ENCODE results near the gene NTF3.

The NTF3 gene

DNA sequence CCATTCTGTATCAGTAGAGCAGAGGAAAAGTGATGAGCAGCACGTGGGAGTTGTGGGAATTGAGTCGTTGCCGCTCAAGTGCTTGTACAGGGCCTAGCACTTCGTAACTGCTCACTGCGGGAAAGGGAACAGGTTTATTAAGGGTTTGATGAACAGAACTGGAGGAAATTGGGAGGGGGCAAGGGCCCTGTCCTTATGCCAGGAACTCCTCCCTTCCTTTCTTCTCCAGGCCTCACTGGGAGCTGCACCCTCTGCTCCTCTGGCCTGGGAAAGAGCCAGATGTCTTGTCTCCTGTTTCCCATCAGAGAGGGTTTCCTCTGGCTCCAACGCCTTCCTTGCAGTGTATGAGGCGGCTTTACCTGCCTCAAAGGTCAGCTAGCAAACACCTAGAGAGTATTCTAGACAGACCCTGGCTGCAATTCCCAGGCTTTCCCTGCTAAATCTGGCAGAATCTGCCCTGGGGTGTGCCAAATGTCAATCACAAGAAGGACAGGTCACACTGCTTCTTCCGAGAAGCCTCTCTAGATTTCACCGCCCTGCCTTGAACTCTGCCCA, 78.4 kb downstream of the NTF3 start:
- H3K36me3 Mint-ChIP-seq (ENCODE audit: low read depth): no peaks in the 10 kb centered on the region
- H3K4me1 Mint-ChIP-seq (ENCODE audit: low read depth): no peaks in the 10 kb centered on the region
- no peak for DNase-seq (ENCODE audit: low spot score)
- no peaks in the 10 kb centered on the region for H3K9me3 Mint-ChIP-seq
- H3K27ac Mint-ChIP-seq: no peak overlapping the region
- no peak overlapping the region for H3K4me3 Mint-ChIP-seq
- H3K27me3 Mint-ChIP-seq (ENCODE audit: low read depth): no peaks in the 10 kb centered on the region

DNA sequence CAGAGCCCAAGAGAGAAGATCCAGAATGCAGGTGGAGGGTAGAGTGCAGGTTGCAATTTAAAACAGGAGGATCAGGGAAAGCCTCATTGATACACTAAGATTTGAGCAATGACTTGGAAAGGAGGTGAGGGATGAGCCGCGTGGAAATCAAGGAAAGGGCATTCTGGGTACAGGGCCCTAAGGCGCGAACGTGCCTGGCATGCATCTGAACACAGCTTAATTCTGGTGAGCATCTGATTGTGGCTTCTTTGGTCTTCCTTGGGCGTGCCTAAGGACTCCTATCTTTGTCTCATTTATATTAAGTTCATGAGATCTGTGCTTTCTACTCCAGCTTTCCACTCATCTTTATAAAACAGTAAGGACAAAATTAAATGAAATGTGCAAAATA, 79.3 kb downstream of the NTF3 start:
- H3K4me3 Mint-ChIP-seq: no peak overlapping the region
- no peaks in the 10 kb centered on the region for H3K9me3 Mint-ChIP-seq
- no peak for DNase-seq (ENCODE audit: low spot score)
- no peak overlapping the region for H3K27ac Mint-ChIP-seq
- H3K27me3 Mint-ChIP-seq (ENCODE audit: low read depth): no peaks in the 10 kb centered on the region
- no peaks in the 10 kb centered on the region for H3K4me1 Mint-ChIP-seq (ENCODE audit: low read depth)
- H3K36me3 Mint-ChIP-seq (ENCODE audit: low read depth): no peaks in the 10 kb centered on the region

DNA sequence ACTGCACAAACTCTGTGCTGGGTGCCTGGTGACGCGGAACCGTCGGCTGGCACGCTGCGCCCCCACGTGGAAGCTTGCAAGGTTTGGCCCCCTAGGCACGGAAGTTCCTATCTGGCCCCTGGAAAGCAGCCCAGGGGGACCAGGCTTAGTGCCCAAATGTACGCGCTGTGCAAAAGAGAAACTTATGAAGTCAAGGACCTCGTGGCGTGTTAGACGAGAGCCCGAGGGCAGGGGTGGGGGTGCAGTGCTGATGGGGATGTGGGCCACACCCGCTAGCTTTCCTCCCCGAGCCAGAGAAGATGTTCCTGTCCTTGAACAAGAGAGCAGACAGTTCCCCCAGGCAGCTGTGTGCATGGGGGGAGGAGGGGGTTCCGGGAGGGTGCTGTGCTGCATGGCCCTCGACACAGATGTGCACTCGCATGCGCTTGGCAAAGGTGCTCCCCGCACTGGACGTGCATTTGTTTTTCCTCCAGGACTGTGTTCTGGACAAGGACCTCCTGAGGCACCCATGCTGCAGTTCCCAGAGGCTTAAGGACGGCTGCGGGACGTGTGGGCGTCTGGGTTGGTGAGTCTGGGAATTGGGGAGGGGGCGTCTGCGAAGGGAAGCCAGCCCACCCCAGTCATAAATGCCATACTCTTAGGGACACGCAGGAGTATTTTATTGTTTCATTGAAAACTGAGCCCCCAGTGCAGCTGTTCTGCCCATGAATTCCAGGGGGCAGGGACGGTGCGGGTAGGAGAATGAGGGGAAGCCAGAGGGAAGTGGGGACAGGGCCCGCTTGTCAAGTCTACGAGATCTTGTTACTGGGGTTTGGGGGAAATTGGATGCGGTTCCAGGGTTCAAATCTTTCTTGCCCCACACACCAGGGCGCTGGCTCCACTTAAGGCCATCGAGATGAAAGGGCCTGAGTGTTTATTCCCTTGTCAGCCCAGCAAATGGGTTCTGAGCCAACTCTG, 80.0 kb downstream of the NTF3 start:
- Mint-ChIP-seq H3K9me3 (no peaks in the 10 kb centered on the region), H3K4me1 (ENCODE audit: low read depth) (no peaks in the 10 kb centered on the region), H3K27me3 (ENCODE audit: low read depth) (no peaks in the 10 kb centered on the region), H3K36me3 (ENCODE audit: low read depth) (no peaks in the 10 kb centered on the region), H3K27ac (no peak overlapping the region), H3K4me3 (no peak overlapping the region)
- no peak for DNase-seq (ENCODE audit: low spot score)

DNA sequence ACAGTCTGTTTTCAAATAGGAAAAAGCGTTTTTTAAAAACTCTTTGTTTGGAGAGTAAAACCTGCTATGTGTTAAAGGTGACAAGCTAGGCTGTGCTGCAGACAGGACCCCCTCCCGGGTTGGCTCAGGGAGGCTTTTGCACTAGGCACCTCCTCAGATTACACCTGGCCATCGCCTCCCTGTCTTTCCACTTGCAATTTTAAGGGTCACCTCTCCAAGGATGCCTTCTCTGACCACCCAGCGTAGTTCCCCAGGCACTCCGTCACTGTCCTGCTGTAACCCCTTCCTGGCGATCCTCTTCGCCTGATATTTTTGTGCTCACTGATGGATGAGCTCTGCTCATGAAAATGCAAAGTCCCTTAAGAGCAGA, 80.7 kb downstream of the NTF3 start:
- Mint-ChIP-seq H3K27ac (no peak overlapping the region), H3K27me3 (ENCODE audit: low read depth) (no peaks in the 10 kb centered on the region), H3K4me1 (ENCODE audit: low read depth) (no peaks in the 10 kb centered on the region), H3K9me3 (no peaks in the 10 kb centered on the region), H3K36me3 (ENCODE audit: low read depth) (no peaks in the 10 kb centered on the region), H3K4me3 (no peak overlapping the region)
- no peak for DNase-seq (ENCODE audit: low spot score)

DNA sequence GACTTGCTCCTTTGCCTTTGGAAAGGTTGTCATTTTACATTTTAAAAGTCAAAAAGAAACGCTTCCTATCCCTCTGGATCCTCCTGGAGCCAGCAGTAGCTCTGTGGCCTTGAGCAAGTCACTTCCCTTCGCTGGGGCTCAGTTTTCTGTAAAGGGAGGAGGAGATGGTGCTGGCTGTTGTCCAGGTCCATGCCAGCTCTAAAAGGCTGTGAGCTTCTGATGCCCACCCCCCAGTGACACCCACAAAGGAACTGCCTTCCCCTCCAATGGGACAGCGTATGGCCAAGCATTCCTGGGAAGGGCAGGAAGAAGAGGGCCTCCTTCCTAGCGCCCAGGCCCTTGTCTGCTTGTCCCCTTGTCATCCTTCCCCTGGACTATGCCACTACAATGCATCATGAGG, 81.5 kb downstream of the NTF3 start:
- H3K9me3 Mint-ChIP-seq: no peaks in the 10 kb centered on the region
- no peaks in the 10 kb centered on the region for H3K27me3 Mint-ChIP-seq (ENCODE audit: low read depth)
- H3K4me1 Mint-ChIP-seq (ENCODE audit: low read depth): no peaks in the 10 kb centered on the region
- DNase-seq (ENCODE audit: low spot score): no peak
- no peak overlapping the region for H3K27ac Mint-ChIP-seq
- no peak overlapping the region for H3K4me3 Mint-ChIP-seq
- H3K36me3 Mint-ChIP-seq (ENCODE audit: low read depth): no peaks in the 10 kb centered on the region

DNA sequence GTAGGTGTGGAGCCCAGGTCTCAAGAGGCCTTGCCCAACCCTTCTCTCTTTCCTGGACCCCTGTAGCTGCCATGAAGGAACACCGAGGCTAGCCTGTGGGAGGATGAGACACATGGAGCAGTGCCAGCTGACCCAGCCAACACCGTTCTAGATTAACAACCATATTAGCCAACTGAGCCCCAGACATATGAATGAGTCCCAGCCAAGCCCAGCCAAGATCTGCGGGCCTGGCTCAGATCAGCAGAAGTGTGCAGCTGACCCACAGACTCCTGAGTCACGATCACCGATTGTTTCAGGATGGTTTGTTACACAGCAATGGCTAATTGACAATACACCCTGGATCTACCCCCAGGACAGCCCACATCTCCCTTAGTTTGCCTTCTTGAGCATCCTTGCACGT, 82.1 kb downstream of the NTF3 start:
- no peaks in the 10 kb centered on the region for H3K4me1 Mint-ChIP-seq (ENCODE audit: low read depth)
- DNase-seq (ENCODE audit: low spot score): no peak
- H3K27ac Mint-ChIP-seq: no peak overlapping the region
- no peaks in the 10 kb centered on the region for H3K9me3 Mint-ChIP-seq
- H3K4me3 Mint-ChIP-seq: no peak overlapping the region
- H3K36me3 Mint-ChIP-seq (ENCODE audit: low read depth): no peaks in the 10 kb centered on the region
- no peaks in the 10 kb centered on the region for H3K27me3 Mint-ChIP-seq (ENCODE audit: low read depth)

DNA sequence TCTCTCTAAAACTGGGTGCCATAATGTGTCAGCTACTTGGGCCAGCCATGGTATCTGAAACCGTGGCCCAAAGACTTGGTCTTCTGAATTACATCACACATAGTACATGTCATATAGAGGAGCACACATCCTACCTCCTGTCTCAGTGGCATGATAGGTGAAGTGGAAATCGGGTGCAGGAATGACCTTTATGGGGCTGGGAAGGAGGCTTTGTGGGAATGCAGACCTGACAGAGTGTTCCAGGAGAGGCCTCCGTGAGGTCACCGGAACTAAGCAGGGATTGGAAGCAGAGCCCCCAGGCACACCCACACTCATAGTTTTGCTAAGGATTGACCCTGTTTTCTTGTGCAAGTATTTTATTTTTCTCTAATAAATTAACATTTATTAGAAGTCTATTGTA, 82.6 kb downstream of the NTF3 start:
- DNase-seq (ENCODE audit: low spot score): no peak
- no peaks in the 10 kb centered on the region for H3K36me3 Mint-ChIP-seq (ENCODE audit: low read depth)
- H3K4me3 Mint-ChIP-seq: no peak overlapping the region
- H3K27ac Mint-ChIP-seq: no peak overlapping the region
- no peaks in the 10 kb centered on the region for H3K9me3 Mint-ChIP-seq
- H3K4me1 Mint-ChIP-seq (ENCODE audit: low read depth): no peaks in the 10 kb centered on the region
- no peaks in the 10 kb centered on the region for H3K27me3 Mint-ChIP-seq (ENCODE audit: low read depth)

DNA sequence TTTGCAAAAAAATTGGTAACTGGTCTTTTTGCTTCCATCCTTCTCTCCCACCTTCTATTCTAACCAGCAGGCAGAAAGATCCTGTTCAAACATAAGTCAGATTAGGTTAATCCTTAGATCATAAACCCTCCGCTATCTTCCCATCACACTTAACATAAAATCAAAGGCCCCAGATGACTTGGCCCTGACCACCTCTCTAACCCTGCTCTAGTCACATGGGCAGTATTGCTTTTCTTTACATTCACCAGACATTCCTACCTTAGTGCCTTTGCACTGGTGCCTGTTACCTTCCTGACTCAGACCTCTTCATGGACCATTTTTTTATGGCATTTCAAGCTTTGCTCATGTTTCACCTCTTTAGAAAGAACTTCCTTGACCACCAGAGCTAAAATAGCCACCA, 83.5 kb downstream of the NTF3 start:
- Mint-ChIP-seq H3K27me3 (ENCODE audit: low read depth) (no peaks in the 10 kb centered on the region), H3K36me3 (ENCODE audit: low read depth) (no peaks in the 10 kb centered on the region), H3K4me3 (no peak overlapping the region), H3K9me3 (no peaks in the 10 kb centered on the region), H3K4me1 (ENCODE audit: low read depth) (no peaks in the 10 kb centered on the region), H3K27ac (no peak overlapping the region)
- DNase-seq (ENCODE audit: low spot score): no peak

DNA sequence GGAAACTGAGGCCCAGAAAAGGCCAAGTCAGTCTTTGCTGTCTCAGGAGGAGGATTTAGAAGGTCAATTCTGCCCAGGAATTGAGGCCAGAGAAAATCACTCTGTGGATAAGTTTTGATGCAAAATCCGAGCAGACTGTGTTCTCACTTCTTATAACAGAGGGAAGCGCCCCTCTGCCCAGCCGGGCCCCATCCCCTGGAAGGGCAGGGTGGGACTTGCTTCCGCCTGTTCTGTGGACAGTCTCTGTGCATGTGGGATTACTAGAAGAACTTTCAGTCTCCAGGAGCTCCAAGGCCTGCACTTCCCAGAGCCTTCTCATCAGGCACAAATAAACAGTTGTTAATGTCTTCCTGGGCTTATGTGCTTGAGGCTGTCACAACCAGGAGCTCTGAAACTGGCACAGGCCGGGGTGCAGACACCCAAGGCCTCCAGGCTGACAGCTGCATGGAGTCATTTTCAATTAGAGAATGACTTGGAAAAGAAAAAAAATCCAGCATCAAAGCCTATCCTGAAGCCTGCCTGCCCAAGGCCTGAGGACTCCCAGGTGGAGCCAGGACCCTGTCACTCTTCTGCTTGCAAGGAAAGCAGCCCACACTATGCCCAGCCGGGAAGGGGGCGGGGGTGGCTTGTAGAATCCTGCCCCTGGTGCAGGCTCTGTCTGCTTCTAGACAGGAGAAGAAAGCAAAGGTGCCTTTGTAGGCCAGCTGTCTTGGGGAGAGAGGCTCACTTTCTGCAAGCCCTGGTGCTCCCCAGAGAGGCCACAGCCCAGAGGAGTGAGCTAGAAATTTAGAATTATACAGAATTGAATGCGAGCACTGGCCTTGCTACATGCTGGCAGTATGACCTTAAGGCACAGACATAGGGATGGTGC, 84.7 kb downstream of the NTF3 start:
- no peaks in the 10 kb centered on the region for H3K9me3 Mint-ChIP-seq
- no peak overlapping the region for H3K4me3 Mint-ChIP-seq
- H3K36me3 Mint-ChIP-seq (ENCODE audit: low read depth): no peaks in the 10 kb centered on the region
- no peaks in the 10 kb centered on the region for H3K27me3 Mint-ChIP-seq (ENCODE audit: low read depth)
- no peaks in the 10 kb centered on the region for H3K4me1 Mint-ChIP-seq (ENCODE audit: low read depth)
- H3K27ac Mint-ChIP-seq: no peak overlapping the region
- DNase-seq (ENCODE audit: low spot score): no peak

DNA sequence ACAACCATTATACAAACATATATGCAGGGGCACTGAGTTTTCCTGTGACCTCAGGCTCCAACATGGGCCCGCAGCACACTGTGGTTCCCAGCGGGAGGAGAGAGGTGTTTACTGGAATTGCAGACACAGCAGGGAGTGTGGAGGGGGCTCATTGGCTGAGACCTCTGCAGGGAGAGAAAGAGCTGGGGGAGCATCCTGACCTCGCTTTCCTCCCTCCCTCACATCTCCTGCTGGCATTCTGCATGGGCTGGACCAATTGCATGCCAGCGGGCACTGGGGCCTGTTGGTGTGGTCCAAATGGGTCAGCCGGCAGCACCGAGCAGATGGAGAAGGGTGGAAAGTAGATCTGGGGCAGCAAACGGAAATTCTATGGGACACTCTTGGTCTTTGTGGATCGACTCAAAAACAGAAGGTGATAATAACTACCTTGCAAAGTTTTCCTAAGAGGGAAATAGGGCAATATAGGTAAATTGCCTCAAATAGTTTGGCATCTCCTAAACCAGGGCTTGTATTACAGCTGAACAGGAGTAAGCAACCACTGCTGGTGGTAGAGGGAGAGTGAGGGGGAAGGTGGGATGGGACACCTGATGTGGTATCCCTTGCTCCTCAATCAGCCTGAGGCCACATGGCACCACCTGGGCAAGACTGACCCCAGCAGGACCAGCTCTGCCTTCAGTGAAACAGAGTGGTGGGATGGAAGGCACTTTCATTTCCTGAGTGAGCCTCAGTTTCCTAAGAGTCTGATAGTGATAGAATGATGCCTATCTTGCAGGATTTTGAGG, 86.9 kb downstream of the NTF3 start:
- Mint-ChIP-seq H3K4me1 (ENCODE audit: low read depth) (no peaks in the 10 kb centered on the region), H3K4me3 (no peak overlapping the region), H3K36me3 (ENCODE audit: low read depth) (no peaks in the 10 kb centered on the region), H3K27me3 (ENCODE audit: low read depth) (no peaks in the 10 kb centered on the region), H3K27ac (no peak overlapping the region), H3K9me3 (no peaks in the 10 kb centered on the region)
- DNase-seq (ENCODE audit: low spot score): no peak

DNA sequence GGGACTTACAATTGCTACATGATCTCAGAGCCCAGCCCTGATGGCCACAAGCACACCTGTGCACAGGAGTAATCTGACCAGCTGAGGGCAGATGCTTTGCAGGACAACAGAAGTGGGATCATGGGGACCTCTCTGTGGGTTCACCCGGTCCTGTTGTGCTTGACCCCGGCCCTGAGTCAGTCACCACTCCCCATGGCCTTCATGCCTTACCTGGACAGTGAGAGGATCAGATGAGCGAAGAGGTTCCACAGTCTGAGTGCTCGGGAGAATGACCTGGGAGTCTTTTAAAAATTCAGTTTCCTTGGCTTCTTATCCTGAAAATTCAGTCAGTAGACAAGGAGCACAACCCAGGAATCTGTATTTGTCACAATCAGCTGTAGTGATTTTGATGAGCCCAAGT, 88.1 kb downstream of the NTF3 start:
- Mint-ChIP-seq H3K36me3 (ENCODE audit: low read depth) (no peaks in the 10 kb centered on the region), H3K27me3 (ENCODE audit: low read depth) (no peaks in the 10 kb centered on the region), H3K4me3 (no peak overlapping the region), H3K9me3 (no peaks in the 10 kb centered on the region), H3K4me1 (ENCODE audit: low read depth) (no peaks in the 10 kb centered on the region), H3K27ac (no peak overlapping the region)
- DNase-seq (ENCODE audit: low spot score): no peak

DNA sequence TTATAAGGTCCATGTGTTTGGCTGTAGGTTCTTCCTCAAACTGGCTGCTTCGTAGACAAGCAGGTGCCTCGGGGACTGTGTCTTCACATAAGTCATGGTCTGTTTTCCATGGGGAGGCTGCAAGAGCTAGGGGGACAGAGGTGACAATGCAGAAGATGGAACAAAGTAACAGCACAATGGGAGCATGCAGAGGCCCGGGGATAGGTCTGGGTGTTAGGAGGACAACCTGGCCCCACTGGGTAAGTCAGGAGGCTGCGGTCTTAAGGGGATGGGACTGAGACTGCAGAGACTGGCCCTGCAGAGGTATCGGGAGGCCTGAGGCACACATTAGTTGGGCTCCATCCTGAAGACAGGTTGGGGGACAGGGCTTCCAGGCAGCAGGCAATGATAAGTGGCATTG, 88.9 kb downstream of the NTF3 start:
- no peak for DNase-seq (ENCODE audit: low spot score)
- no peaks in the 10 kb centered on the region for H3K4me1 Mint-ChIP-seq (ENCODE audit: low read depth)
- no peaks in the 10 kb centered on the region for H3K27me3 Mint-ChIP-seq (ENCODE audit: low read depth)
- no peaks in the 10 kb centered on the region for H3K9me3 Mint-ChIP-seq
- no peak overlapping the region for H3K27ac Mint-ChIP-seq
- no peaks in the 10 kb centered on the region for H3K36me3 Mint-ChIP-seq (ENCODE audit: low read depth)
- no peak overlapping the region for H3K4me3 Mint-ChIP-seq

DNA sequence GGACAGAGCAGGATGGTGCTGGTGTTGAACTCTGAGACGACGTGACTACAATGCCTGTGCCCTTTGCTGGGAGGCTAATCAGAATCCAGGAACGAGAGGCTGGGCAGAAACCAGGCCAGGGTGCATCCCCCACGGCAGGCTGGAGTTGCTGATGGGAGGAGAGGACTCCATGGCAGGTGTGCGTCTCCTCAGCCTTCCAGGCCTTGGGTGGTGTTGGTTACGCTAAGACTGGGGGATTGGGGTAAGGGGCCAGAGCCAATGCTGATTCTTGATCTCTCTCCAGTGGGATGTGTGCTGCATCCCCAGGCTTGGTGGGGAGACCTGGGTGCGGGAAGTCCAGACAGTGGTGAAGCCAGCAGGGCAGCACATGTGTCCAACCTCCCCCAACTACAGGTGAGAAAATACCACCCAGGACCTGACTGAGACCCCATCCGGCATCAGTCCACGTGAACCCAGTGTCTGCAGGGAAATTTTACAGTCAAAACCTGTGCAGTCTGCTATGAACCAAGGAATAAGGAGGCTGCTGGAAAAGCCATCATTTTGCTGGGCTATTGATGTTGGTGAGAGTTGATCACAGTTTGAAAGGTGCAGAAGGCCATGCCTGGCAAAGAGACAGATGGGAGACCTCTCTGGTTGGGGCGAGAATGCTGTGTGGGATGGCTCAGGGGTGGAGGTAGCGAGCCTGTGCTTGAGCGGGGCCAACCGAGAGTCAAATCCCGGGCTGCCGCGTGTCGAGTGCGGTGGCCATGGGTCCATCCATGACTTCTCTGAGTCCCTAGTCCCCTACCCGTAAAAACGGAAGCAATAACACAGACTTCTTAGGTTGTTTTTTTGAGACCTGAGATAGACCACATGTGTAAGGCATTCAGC, 89.8 kb downstream of the NTF3 start:
- no peaks in the 10 kb centered on the region for H3K9me3 Mint-ChIP-seq
- H3K27ac Mint-ChIP-seq: no peak overlapping the region
- no peaks in the 10 kb centered on the region for H3K27me3 Mint-ChIP-seq (ENCODE audit: low read depth)
- H3K4me3 Mint-ChIP-seq: no peak overlapping the region
- H3K36me3 Mint-ChIP-seq (ENCODE audit: low read depth): no peaks in the 10 kb centered on the region
- DNase-seq (ENCODE audit: low spot score): no peak
- no peaks in the 10 kb centered on the region for H3K4me1 Mint-ChIP-seq (ENCODE audit: low read depth)

Measured in T-helper 2 cell treated with Interferon-gamma antibody and Interleukin-4, amounts not matched to agents 5 μg/mL and 100 μg/mL, for 36 hours (primary cell).